ENCODE data around the gene NEMP1. TPM values are rescaled to one million over a fixed set of nuclear protein-coding genes. Genes with fewer than 3 reads are reported as not detected.

The NEMP1 gene
- total RNA-seq, 1 experiment from 2014 or later: 16.4 TPM

DNA sequence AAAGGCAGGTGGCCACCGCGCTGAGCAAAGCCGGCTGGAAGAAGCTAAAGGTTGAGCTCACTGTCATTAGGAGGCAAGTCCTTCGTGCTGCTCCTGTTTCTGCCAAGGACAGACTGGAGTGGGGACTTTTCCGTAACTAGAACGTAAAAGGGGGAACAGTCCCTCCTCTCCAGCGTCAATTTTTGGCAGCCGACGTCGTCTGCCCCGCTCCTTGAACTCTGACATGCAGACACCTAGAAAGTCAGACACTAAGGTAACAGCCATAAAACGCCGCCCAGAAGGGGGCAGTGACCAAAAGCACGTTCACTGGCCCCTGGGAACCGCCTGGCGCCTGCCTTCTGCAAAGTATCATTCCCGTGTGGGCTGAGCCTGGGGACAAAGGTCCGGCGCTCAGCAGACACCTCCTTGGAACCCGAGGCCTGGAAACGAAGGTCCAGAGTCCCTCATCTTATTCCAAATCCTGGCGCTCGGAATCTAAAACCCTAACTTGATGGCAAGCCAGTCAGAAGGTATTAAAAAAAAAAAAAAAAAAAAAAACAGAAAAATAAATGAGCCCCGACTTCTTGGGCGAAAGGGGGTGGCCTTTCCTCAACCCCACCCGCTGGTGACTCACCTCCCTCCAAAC lies 48.6 kb upstream of the NEMP1 start:
- TSS peak; percentile 60 for BruUV-seq (replicated peaks)
- ATAC-seq (peak; percentile 65), DNase-seq (peak; percentile 62)
- H3K4me1 ChIP-seq (ENCODE audit: insufficient read depth, low read length): peaks cover 18% of the 10 kb centered on the region; the same call in 1 of the 2 replicates
- TF ChIP-seq, protein P1, sequence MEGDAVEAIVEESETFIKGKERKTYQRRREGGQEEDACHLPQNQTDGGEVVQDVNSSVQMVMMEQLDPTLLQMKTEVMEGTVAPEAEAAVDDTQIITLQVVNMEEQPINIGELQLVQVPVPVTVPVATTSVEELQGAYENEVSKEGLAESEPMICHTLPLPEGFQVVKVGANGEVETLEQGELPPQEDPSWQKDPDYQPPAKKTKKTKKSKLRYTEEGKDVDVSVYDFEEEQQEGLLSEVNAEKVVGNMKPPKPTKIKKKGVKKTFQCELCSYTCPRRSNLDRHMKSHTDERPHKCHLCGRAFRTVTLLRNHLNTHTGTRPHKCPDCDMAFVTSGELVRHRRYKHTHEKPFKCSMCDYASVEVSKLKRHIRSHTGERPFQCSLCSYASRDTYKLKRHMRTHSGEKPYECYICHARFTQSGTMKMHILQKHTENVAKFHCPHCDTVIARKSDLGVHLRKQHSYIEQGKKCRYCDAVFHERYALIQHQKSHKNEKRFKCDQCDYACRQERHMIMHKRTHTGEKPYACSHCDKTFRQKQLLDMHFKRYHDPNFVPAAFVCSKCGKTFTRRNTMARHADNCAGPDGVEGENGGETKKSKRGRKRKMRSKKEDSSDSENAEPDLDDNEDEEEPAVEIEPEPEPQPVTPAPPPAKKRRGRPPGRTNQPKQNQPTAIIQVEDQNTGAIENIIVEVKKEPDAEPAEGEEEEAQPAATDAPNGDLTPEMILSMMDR (conservative IDR thresholded peaks at IDR 0.05; ENCODE audit: low read depth, low read length): peak; percentile 50
- no peak for TF ChIP-seq EZH2 (IDR thresholded peaks at IDR 0.05; ENCODE audit: low read length, unreplicated experiment)
- peak overlapping the region; percentile 99 for H2AFZ ChIP-seq (ENCODE audit: low read length)
- H3K9ac ChIP-seq (ENCODE audit: low read length): peak overlapping the region; percentile 79
- no peaks in the 10 kb centered on the region for H3K36me3 ChIP-seq (ENCODE audit: low read depth, low read length)
- peak overlapping the region; percentile 49 for H3K27ac ChIP-seq (ENCODE audit: low read length)
- H3F3A ChIP-seq (ENCODE audit: low read length, unreplicated experiment): no peaks in the 10 kb centered on the region
- ChIA-PET POLR2A (ENCODE audit: unreplicated experiment) (no interaction called here), CTCF (interaction anchor here (0.5 to 2.1 kb wide), 6 partner anchors 48 to 104 kb away, joined by 3 to 17 read pairs (median 3); partner anchors contain the start of gene SHMT2)
- H3K27me3 ChIP-seq (ENCODE audit: low read length): no peaks in the 10 kb centered on the region
- peak overlapping the region; percentile 94 for H3K4me3 ChIP-seq (ENCODE audit: low read length)
- intact Hi-C loops (cut with micrococcal nuclease): loop anchor here (2.0 kb wide), 1 partner anchor 26 kb away; no protein-coding TSS in a partner anchor
- H3K9me3 ChIP-seq (ENCODE audit: low read length): no peaks in the 10 kb centered on the region
- H3K79me2 ChIP-seq (ENCODE audit: low read length): peaks cover 4% of the 10 kb centered on the region; the same call in 1 of the 2 replicates
- H3K9me2 ChIP-seq (replicated peaks; ENCODE audit: low read length): no peaks in the 10 kb centered on the region
- no peaks in the 10 kb centered on the region for H4K20me1 ChIP-seq (ENCODE audit: low read length)
- H3K4me2 ChIP-seq (ENCODE audit: low read length): peak overlapping the region; percentile 99

DNA sequence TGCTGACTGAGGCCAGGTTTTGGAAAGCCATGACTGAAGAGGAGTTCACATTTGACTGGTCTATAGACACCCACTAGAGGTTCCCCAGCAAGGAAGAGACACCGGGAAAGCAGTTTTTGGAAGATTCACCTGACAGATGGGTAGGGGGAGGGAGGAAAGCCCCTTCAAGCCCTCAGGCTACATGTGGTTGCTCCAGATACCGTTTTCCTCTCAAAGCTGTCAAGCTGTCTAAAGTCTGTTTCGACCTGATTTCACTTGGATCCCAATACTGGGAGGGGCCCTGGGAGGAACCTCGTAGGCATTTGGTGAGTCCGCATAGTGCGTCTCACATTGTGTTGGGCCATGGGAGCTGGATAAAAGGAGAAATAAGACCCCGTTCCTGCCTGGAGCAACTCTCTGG lies 48.0 kb upstream of the NEMP1 start:
- peaks cover 4% of the 10 kb centered on the region; the same call in 1 of the 2 replicates for H3K79me2 ChIP-seq (ENCODE audit: low read length)
- peaks cover 13% of the 10 kb centered on the region; the same call in 1 of the 2 replicates for H3K4me1 ChIP-seq (ENCODE audit: insufficient read depth, low read length)
- peak overlapping the region; percentile 94; the same call in 1 of the 2 replicates for H3K4me3 ChIP-seq (ENCODE audit: low read length)
- H3K36me3 ChIP-seq (ENCODE audit: low read depth, low read length): no peaks in the 10 kb centered on the region
- DNase-seq: no peak
- no peaks in the 10 kb centered on the region for H4K20me1 ChIP-seq (ENCODE audit: low read length)
- H3K9me3 ChIP-seq (ENCODE audit: low read length): no peaks in the 10 kb centered on the region
- no peak overlapping the region for H3K27ac ChIP-seq (ENCODE audit: low read length)
- CTCF ChIA-PET: interaction anchor here (0.5 to 2.1 kb wide), 4 partner anchors 49 to 104 kb away, joined by 3 to 17 read pairs (median 4); partner anchors contain the start of gene SHMT2
- intact Hi-C loops (cut with micrococcal nuclease): loop anchor here (2.0 kb wide), 1 partner anchor 26 kb away; no protein-coding TSS in a partner anchor
- H3K9ac ChIP-seq (ENCODE audit: low read length): no peak overlapping the region
- peak overlapping the region; percentile 99; the same call in 1 of the 2 replicates for H2AFZ ChIP-seq (ENCODE audit: low read length)
- peak overlapping the region; percentile 99 for H3K4me2 ChIP-seq (ENCODE audit: low read length)
- BruUV-seq (replicated peaks): no TSS peak
- no peaks in the 10 kb centered on the region for H3K9me2 ChIP-seq (replicated peaks; ENCODE audit: low read length)
- H3K27me3 ChIP-seq (ENCODE audit: low read length): no peaks in the 10 kb centered on the region
- ATAC-seq: no peak
- TF ChIP-seq EZH2phosphoT487 (IDR thresholded peaks at IDR 0.05; ENCODE audit: borderline replicate concordance, low read length): no peak
- TF ChIP-seq, protein P1 (conservative IDR thresholded peaks at IDR 0.05; ENCODE audit: low read depth, low read length): no peak
- POLR2A ChIA-PET (ENCODE audit: unreplicated experiment): no interaction called here
- no peaks in the 10 kb centered on the region for H3F3A ChIP-seq (ENCODE audit: low read length, unreplicated experiment)

DNA sequence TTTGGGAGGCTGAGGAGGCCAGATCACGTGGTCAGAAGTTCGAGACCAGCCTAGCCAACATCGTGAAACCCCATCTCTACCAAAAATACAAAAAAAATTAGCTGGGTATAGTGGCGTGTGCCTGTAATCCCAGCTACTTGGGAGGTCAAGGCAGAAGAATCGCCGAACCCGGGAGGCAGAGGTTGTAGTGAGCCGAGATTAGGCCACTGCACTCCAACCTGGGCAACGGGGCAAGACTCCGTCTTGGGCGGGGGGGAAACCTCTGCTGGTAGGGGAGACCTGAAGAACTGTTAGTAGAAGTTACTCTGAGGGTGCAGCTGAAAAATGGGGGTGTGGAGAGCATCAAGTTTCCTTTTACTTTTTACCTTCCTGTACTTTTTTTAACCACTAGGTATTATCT lies 47.5 kb upstream of the NEMP1 start:
- Histone ChIP-seq H3K4me2 (ENCODE audit: low read length) (no peak overlapping the region), H3K9me2 (replicated peaks; ENCODE audit: low read length) (no peaks in the 10 kb centered on the region), H3K9ac (ENCODE audit: low read length) (no peak overlapping the region), H4K20me1 (ENCODE audit: low read length) (no peaks in the 10 kb centered on the region), H3K4me1 (ENCODE audit: insufficient read depth, low read length) (peaks cover 10% of the 10 kb centered on the region; the same call in 1 of the 2 replicates), H3K9me3 (ENCODE audit: low read length) (no peaks in the 10 kb centered on the region), H3K36me3 (ENCODE audit: low read depth, low read length) (no peaks in the 10 kb centered on the region), H3K4me3 (ENCODE audit: low read length) (no peak overlapping the region), H3K27ac (ENCODE audit: low read length) (no peak overlapping the region), H3K27me3 (ENCODE audit: low read length) (no peaks in the 10 kb centered on the region), H3K79me2 (ENCODE audit: low read length) (peaks cover 4% of the 10 kb centered on the region; the same call in 1 of the 2 replicates), H2AFZ (ENCODE audit: low read length) (no peak overlapping the region), H3F3A (ENCODE audit: low read length, unreplicated experiment) (no peaks in the 10 kb centered on the region)
- no TSS peak for BruUV-seq (replicated peaks)
- ChIA-PET CTCF (interaction anchor here (1.3 kb wide), 1 partner anchor 57 kb away, joined by 5 read pairs; no protein-coding TSS in a partner anchor), POLR2A (ENCODE audit: unreplicated experiment) (no interaction called here)
- no peak for DNase-seq
- intact Hi-C loops (cut with micrococcal nuclease): loop anchor here (2.0 kb wide), 1 partner anchor 27 kb away; no protein-coding TSS in a partner anchor
- no peak for ATAC-seq
- TF ChIP-seq EZH2phosphoT487 (IDR thresholded peaks at IDR 0.05; ENCODE audit: borderline replicate concordance, low read length) (no peak), EZH2 (IDR thresholded peaks at IDR 0.05; ENCODE audit: low read length, unreplicated experiment) (no peak)
- TF ChIP-seq, protein P1 (conservative IDR thresholded peaks at IDR 0.05; ENCODE audit: low read depth, low read length): no peak
